Esophagus muscularis mucosa (tissue), 3 donors: ENCODE measurements around the gene TMEM250.

Experiments used
- CTCF ChIP-seq, 3 experiments: fragments of 200-600 bp in 2 of 3; fragments of 450-650 bp in 1 of 3; sonication (generic) in 2 of 3; IDR thresholded peaks; one replicate each; pipeline ENCODE4 v1.5.1; 2017 to 2019; ENCODE audit warnings: antibody characterized with exemption in 3 of 3, mild to moderate bottlenecking in 2 of 3, moderate library complexity in 1 of 3
- POLR2A ChIP-seq: fragments of 450-650 bp; IDR thresholded peaks from one replicate; pipeline ENCODE4 v1.6.1; 2017; ENCODE audit warnings: antibody characterized with exemption, moderate library complexity, mild to moderate bottlenecking, low read depth

- no peak for TF ChIP-seq CTCF (IDR thresholded peaks at IDR 0.05)
- no peak for TF ChIP-seq POLR2A
Measured at GRCh38 chr9:136103651-136104487, 14.8 kb downstream of the TMEM250 start.
